ENCODE data around the gene GLMP. TPM values are rescaled to one million over a fixed set of nuclear protein-coding genes. Genes with fewer than 3 reads are reported as not detected.
A peak's percentile ranks its signal among the peaks of the same experiment; 100 is the strongest.

The GLMP gene
- total RNA-seq, 1 experiment from 2014 or later, result 29.2 TPM

DNA sequence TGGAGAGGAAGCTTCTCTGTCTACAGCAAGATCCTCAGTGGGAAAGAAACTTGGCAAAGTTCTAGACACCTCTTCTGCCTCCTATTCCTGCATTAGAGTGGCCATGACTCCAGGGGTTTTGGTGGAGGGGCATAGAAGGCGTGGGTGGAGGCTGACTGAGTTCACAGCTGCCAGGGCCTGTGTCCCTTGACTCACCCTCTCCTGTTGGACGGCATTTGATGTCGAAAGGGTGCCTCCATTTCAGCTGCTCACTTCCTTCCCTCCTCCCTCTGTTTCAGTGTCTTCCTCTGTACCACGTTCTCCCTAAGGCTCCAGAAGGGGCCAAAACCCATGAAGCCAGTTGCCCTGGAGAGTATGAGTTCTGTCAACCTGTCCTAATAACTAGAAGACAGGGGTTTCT is 10.7 kb downstream of the GLMP start:
- Histone ChIP-seq H3K27me3 (ENCODE audit: insufficient read depth, low read depth) (no peaks in the 10 kb centered on the region), H2AFZ (peak overlapping the region; percentile 49; the same call in 1 of the 2 replicates), H3K9me2 (ENCODE audit: insufficient read depth) (no peaks in the 10 kb centered on the region), H3K4me1 (replicated peaks; ENCODE audit: insufficient read depth) (peaks cover 30% of the 10 kb centered on the region), H3K9me3 (ENCODE audit: insufficient read depth, low read depth) (no peaks in the 10 kb centered on the region), H3K4me2 (peak overlapping the region; percentile 96), H3K79me2 (ENCODE audit: low read depth) (peaks cover 54% of the 10 kb centered on the region), H4K20me1 (ENCODE audit: insufficient read depth) (peaks cover 9% of the 10 kb centered on the region), H3F3A (ENCODE audit: insufficient read depth, low read depth) (peaks cover 23% of the 10 kb centered on the region; the same call in 1 of the 2 replicates), H3K27ac (peak overlapping the region; percentile 23; the same call in 1 of the 2 replicates), H3K36me3 (ENCODE audit: low read depth) (0 out of 2 replicates have a peak, but pooled peaks cover 11% of the 10 kb centered on the region), H3K4me3 (peak overlapping the region; percentile 97)
- CTCF ChIA-PET, result no interaction called here
- no TSS peak for BruUV-seq (replicated peaks)
- DNase-seq, result peak in 1 of 2 experiments; percentile 21
- intact Hi-C loops (cut with micrococcal nuclease; ENCODE audit: unreplicated experiment), result loop anchor here (5.0 kb wide), 1 partner anchor 307 kb away; the partner anchor contains the start of gene ARHGEF2
- POLR2A ChIA-PET (ENCODE audit: unreplicated experiment), result interaction anchor here (0.6 kb wide), 1 partner anchor 15 kb away, joined by 3 read pairs; the partner anchor contains the start of gene VHLL
- TF ChIP-seq, protein P1, sequence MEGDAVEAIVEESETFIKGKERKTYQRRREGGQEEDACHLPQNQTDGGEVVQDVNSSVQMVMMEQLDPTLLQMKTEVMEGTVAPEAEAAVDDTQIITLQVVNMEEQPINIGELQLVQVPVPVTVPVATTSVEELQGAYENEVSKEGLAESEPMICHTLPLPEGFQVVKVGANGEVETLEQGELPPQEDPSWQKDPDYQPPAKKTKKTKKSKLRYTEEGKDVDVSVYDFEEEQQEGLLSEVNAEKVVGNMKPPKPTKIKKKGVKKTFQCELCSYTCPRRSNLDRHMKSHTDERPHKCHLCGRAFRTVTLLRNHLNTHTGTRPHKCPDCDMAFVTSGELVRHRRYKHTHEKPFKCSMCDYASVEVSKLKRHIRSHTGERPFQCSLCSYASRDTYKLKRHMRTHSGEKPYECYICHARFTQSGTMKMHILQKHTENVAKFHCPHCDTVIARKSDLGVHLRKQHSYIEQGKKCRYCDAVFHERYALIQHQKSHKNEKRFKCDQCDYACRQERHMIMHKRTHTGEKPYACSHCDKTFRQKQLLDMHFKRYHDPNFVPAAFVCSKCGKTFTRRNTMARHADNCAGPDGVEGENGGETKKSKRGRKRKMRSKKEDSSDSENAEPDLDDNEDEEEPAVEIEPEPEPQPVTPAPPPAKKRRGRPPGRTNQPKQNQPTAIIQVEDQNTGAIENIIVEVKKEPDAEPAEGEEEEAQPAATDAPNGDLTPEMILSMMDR (conservative IDR thresholded peaks at IDR 0.05), result no peak
- no peak for TF ChIP-seq EZH2 (IDR thresholded peaks at IDR 0.05; ENCODE audit: low read depth)

DNA sequence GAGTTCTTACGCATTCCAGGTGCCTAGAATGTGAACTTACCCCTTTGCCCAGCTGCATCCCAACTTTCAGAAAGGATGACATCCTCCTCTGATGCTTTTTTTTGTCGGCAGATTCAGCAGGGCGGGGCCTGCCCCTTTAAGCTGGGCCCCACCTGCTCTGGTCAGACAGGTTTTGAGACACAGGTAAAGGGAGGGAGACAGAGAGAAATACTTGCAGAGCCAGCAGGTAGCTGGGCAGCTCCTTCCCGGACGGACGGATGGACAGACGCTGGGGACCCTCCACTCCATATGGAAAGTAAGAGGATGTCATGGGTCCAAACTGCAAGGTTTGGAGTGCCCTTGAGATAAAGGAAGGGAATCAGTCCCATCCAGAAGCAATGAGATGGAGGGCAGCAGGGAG is 11.4 kb downstream of the GLMP start, which contains the start of gene TMEM79:
TSS of gene TMEM79 (plus strand) at position 214 of the 400 bp plus-strand sequence. CDS start 902 bp downstream, outside the sequence.
- peak within 1 kb of the TSS; percentile 83 for H2AFZ ChIP-seq
- ChIA-PET CTCF (interaction anchor here (0.5 kb wide), 1 partner anchor 216 kb away, joined by 3 read pairs; the partner anchor contains the start of gene MEF2D), POLR2A (ENCODE audit: unreplicated experiment) (interaction anchor here (0.5 to 0.9 kb wide), 5 partner anchors 12 to 377 kb away, joined by 3 read pairs; partner anchors contain the start of genes GLMP and VHLL)
- intact Hi-C loops (cut with micrococcal nuclease; ENCODE audit: unreplicated experiment), result loop anchor here (5.0 kb wide), 1 partner anchor 307 kb away; the partner anchor contains the start of gene ARHGEF2
- no peaks in the 10 kb centered on the region for H3K9me2 ChIP-seq (ENCODE audit: insufficient read depth)
- H3K27me3 ChIP-seq (ENCODE audit: insufficient read depth, low read depth), result no peaks in the 10 kb centered on the region
- H3F3A ChIP-seq (ENCODE audit: insufficient read depth, low read depth), result peaks cover 23% of the 10 kb centered on the region; the same call in 1 of the 2 replicates
- no TSS peak for BruUV-seq (replicated peaks)
- no peaks in the 10 kb centered on the region for H3K9me3 ChIP-seq (ENCODE audit: insufficient read depth, low read depth)
- H3K4me3 ChIP-seq, result peak within 1 kb of the TSS; percentile 97
- 0 out of 2 replicates have a peak, but pooled peaks cover 11% of the 10 kb centered on the region for H3K36me3 ChIP-seq (ENCODE audit: low read depth)
- H4K20me1 ChIP-seq (ENCODE audit: insufficient read depth), result peaks cover 15% of the 10 kb centered on the region
- DNase-seq, result peak; percentile 66 to 68
- TF ChIP-seq, protein P1 (conservative IDR thresholded peaks at IDR 0.05), result no peak
- no peak for TF ChIP-seq EZH2 (IDR thresholded peaks at IDR 0.05; ENCODE audit: low read depth)
- peaks cover 60% of the 10 kb centered on the region for H3K79me2 ChIP-seq (ENCODE audit: low read depth)
- H3K27ac ChIP-seq, result peak within 1 kb of the TSS; percentile 85
- H3K4me2 ChIP-seq, result peak within 1 kb of the TSS; percentile 96
- peaks cover 30% of the 10 kb centered on the region for H3K4me1 ChIP-seq (replicated peaks; ENCODE audit: insufficient read depth)

DNA sequence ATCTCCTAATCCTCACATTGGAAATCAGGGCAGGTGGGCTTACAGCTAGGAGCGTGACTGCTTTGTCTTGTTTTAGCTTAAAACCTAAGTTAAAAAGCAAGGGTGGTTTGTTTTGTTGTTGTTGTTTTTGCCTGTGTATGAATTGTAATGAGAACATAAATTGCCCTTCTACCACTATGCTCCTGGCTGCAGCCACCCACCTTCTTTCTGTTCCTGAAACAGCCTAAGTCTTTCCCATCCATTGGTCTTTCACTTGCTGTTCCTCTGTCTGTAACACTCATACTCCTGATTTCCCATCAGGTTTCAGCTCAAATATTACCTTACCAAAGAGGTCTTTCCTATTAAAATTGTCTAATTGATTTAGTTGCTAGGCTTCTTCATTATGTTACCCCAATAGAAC is 12.0 kb downstream of the GLMP start:
- peaks cover 66% of the 10 kb centered on the region for H3K79me2 ChIP-seq (ENCODE audit: low read depth)
- H3K27me3 ChIP-seq (ENCODE audit: insufficient read depth, low read depth), result no peaks in the 10 kb centered on the region
- peaks cover 16% of the 10 kb centered on the region for H4K20me1 ChIP-seq (ENCODE audit: insufficient read depth)
- H3K9me2 ChIP-seq (ENCODE audit: insufficient read depth), result no peaks in the 10 kb centered on the region
- H3K9me3 ChIP-seq (ENCODE audit: insufficient read depth, low read depth), result no peaks in the 10 kb centered on the region
- intact Hi-C loops (cut with micrococcal nuclease; ENCODE audit: unreplicated experiment), result loop anchor here (5.0 kb wide), 1 partner anchor 306 kb away; the partner anchor contains the start of gene ARHGEF2
- H3K4me1 ChIP-seq (replicated peaks; ENCODE audit: insufficient read depth), result peaks cover 30% of the 10 kb centered on the region
- BruUV-seq (replicated peaks), result no TSS peak
- TF ChIP-seq, protein P1 (conservative IDR thresholded peaks at IDR 0.05), result no peak
- no peak for TF ChIP-seq EZH2 (IDR thresholded peaks at IDR 0.05; ENCODE audit: low read depth)
- peaks cover 11% of the 10 kb centered on the region; the same call in 1 of the 2 replicates for H3K36me3 ChIP-seq (ENCODE audit: low read depth)
- H3K4me3 ChIP-seq, result peak overlapping the region; percentile 97
- H2AFZ ChIP-seq, result peak overlapping the region; percentile 83
- CTCF ChIA-PET, result interaction anchor here (0.5 kb wide), 1 partner anchor 217 kb away, joined by 3 read pairs; the partner anchor contains the start of gene MEF2D
- peak overlapping the region; percentile 85; the same call in 1 of the 2 replicates for H3K27ac ChIP-seq
- POLR2A ChIA-PET (ENCODE audit: unreplicated experiment), result interaction anchor here (0.5 to 0.9 kb wide), 5 partner anchors 46 to 378 kb away, joined by 3 to 10 read pairs (median 3); no protein-coding TSS in a partner anchor
- DNase-seq, result no peak
- H3F3A ChIP-seq (ENCODE audit: insufficient read depth, low read depth), result peaks cover 23% of the 10 kb centered on the region; the same call in 1 of the 2 replicates
- peak overlapping the region; percentile 96 for H3K4me2 ChIP-seq
